8988T (cell line): Measurements from ENCODE around the gene ACER2.
A peak's percentile ranks its signal among the peaks of the same experiment; 100 is the strongest.

Source experiments
- DNase-seq: peaks from one replicate; pipeline ENCODE4 v3.0.0; 2011

Gene ACER2

GRCh38 chr9:19456996-19457692 is 48.3 kb downstream of the ACER2 start:
- DNase-seq, result peak; percentile 45

GRCh38 chr9:19457693-19458009 is 48.8 kb downstream of the ACER2 start:
- DNase-seq, result no peak

- no peak for DNase-seq
Observed at GRCh38 chr9:19460243-19460642, 51.4 kb downstream of the ACER2 start.

GRCh38 chr9:19461135-19461534 is 52.3 kb downstream of the ACER2 start:
- no peak for DNase-seq

- no peak for DNase-seq
Observed at GRCh38 chr9:19464061-19464763, 55.4 kb downstream of the ACER2 start.

GRCh38 chr9:19464764-19465585 is 56.2 kb downstream of the ACER2 start:
- DNase-seq, result peak; percentile 97

- DNase-seq, result no peak
Observed at GRCh38 chr9:19465586-19466279, 56.9 kb downstream of the ACER2 start.

GRCh38 chr9:19466280-19466639 is 57.5 kb downstream of the ACER2 start:
- no peak for DNase-seq

- DNase-seq, result no peak
Observed at GRCh38 chr9:19469271-19469670, 60.5 kb downstream of the ACER2 start.

- DNase-seq, result no peak
Observed at GRCh38 chr9:19470567-19470966, 61.8 kb downstream of the ACER2 start.

GRCh38 chr9:19470981-19471650 is 62.3 kb downstream of the ACER2 start:
- no peak for DNase-seq

- peak; percentile 49 for DNase-seq
Observed at GRCh38 chr9:19471737-19472648, 63.2 kb downstream of the ACER2 start.

- no peak for DNase-seq
Observed at GRCh38 chr9:19473605-19474004, 64.8 kb downstream of the ACER2 start.

GRCh38 chr9:19479874-19480273 is 71.1 kb downstream of the ACER2 start:
- no peak for DNase-seq

- DNase-seq, result no peak
Observed at GRCh38 chr9:19480345-19480744, 71.5 kb downstream of the ACER2 start.

GRCh38 chr9:19481121-19481870 is 72.5 kb downstream of the ACER2 start:
- no peak for DNase-seq

GRCh38 chr9:19481971-19482404 is 73.2 kb downstream of the ACER2 start:
- no peak for DNase-seq

- no peak for DNase-seq
Observed at GRCh38 chr9:19484699-19485098, 75.9 kb downstream of the ACER2 start.

GRCh38 chr9:19485193-19485592 is 76.4 kb downstream of the ACER2 start:
- no peak for DNase-seq

GRCh38 chr9:19486803-19487202 is 78.0 kb downstream of the ACER2 start:
- no peak for DNase-seq

- DNase-seq, result no peak
Observed at GRCh38 chr9:19488721-19489120, 79.9 kb downstream of the ACER2 start.
